ENCODE measurements around the gene SGSM1. TPM values are rescaled to one million over a fixed set of nuclear protein-coding genes. Genes with fewer than 3 reads are reported as not detected.
A peak's percentile ranks its signal among the peaks of the same experiment; 100 is the strongest.

SGSM1 gene
- total and polyA plus RNA-seq, 4 donors, result 0.57 to 4.5 (median 2.7) TPM

DNA sequence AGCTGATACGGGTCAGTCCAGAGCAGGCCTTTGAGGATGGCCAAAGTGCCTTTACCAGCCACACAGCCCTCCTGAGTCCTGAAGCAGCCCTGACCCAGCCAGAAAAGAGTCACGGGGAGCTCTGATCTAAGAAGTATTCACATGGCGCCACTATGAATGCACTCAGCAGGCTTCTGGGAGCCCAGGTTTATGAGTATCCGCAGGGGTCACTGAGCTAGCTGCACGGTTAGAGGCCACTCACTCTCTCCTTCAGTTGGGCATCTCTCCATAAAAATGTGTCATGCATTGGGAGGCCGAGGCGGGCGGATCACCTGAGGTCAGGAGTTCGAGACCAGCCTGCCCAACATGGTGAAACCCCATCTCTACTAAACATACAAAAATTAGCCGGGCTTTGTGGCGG is 156.8 kb downstream of the SGSM1 start:
- WGBS, 2 donors, result 91 to 92% methylated on average over 11 of the region's 11 CpGs
- Histone ChIP-seq H3K9me3 (ENCODE audit: control insufficient read depth in 4 of 4, insufficient read depth in 3 of 4, low read length in 3 of 4) (no peaks in the 10 kb centered on the region), H3K4me1 (ENCODE audit: control insufficient read depth in 5 of 5, insufficient read depth in 5 of 5, low read length in 5 of 5) (peaks cover 0 to 7% (median 0%) of the 10 kb centered on the region in 5 donors), H3K27me3 (ENCODE audit: control insufficient read depth in 3 of 3, insufficient read depth in 3 of 3, low read length in 2 of 3) (no peaks in the 10 kb centered on the region), H3K27ac (ENCODE audit: low read depth in 1 of 2, low read length in 1 of 2) (no peak overlapping the region), H3K36me3 (ENCODE audit: control insufficient read depth in 4 of 4, insufficient read depth in 4 of 4, low read length in 4 of 4) (no peaks in the 10 kb centered on the region), H3K9ac (ENCODE audit: insufficient read depth in 1 of 2, low read length in 2 of 2) (no peak overlapping the region), H3K4me3 (no peak overlapping the region)
- TF ChIP-seq, protein P1, sequence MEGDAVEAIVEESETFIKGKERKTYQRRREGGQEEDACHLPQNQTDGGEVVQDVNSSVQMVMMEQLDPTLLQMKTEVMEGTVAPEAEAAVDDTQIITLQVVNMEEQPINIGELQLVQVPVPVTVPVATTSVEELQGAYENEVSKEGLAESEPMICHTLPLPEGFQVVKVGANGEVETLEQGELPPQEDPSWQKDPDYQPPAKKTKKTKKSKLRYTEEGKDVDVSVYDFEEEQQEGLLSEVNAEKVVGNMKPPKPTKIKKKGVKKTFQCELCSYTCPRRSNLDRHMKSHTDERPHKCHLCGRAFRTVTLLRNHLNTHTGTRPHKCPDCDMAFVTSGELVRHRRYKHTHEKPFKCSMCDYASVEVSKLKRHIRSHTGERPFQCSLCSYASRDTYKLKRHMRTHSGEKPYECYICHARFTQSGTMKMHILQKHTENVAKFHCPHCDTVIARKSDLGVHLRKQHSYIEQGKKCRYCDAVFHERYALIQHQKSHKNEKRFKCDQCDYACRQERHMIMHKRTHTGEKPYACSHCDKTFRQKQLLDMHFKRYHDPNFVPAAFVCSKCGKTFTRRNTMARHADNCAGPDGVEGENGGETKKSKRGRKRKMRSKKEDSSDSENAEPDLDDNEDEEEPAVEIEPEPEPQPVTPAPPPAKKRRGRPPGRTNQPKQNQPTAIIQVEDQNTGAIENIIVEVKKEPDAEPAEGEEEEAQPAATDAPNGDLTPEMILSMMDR (IDR thresholded peaks at IDR 0.05; ENCODE audit: control extremely low read depth, extremely low read depth), result no peak
- DNase-seq, result no peak
- ATAC-seq (ENCODE audit: insufficient read depth, low FRiP score), result no peak

- no peaks in the 10 kb centered on the region for H3K27me3 ChIP-seq (ENCODE audit: control insufficient read depth in 3 of 3, insufficient read depth in 3 of 3, low read length in 2 of 3)
- H3K4me1 ChIP-seq (ENCODE audit: control insufficient read depth in 5 of 5, insufficient read depth in 5 of 5, low read length in 5 of 5), result peaks cover 0 to 7% (median 0%) of the 10 kb centered on the region in 5 donors
- H3K4me3 ChIP-seq, result no peak overlapping the region
- H3K9ac ChIP-seq (ENCODE audit: insufficient read depth in 1 of 2, low read length in 2 of 2), result no peak overlapping the region
- H3K9me3 ChIP-seq (ENCODE audit: control insufficient read depth in 4 of 4, insufficient read depth in 3 of 4, low read length in 3 of 4), result no peaks in the 10 kb centered on the region
- H3K36me3 ChIP-seq (ENCODE audit: control insufficient read depth in 4 of 4, insufficient read depth in 4 of 4, low read length in 4 of 4), result no peaks in the 10 kb centered on the region
- TF ChIP-seq, protein P1 (IDR thresholded peaks at IDR 0.05; ENCODE audit: control extremely low read depth, extremely low read depth), result no peak
- peak overlapping the region in 1 of 2 donors; percentile 30 for H3K27ac ChIP-seq (ENCODE audit: low read depth in 1 of 2, low read length in 1 of 2)
- ATAC-seq (ENCODE audit: insufficient read depth, low FRiP score) (no peak), DNase-seq (no peak)
- WGBS, 2 donors, result 89 to 93% methylated on average over 3 of the region's 3 CpGs
These were observed 158.4 kb downstream of the SGSM1 start for GRCh38 chr22:24964441-24964840.

DNA sequence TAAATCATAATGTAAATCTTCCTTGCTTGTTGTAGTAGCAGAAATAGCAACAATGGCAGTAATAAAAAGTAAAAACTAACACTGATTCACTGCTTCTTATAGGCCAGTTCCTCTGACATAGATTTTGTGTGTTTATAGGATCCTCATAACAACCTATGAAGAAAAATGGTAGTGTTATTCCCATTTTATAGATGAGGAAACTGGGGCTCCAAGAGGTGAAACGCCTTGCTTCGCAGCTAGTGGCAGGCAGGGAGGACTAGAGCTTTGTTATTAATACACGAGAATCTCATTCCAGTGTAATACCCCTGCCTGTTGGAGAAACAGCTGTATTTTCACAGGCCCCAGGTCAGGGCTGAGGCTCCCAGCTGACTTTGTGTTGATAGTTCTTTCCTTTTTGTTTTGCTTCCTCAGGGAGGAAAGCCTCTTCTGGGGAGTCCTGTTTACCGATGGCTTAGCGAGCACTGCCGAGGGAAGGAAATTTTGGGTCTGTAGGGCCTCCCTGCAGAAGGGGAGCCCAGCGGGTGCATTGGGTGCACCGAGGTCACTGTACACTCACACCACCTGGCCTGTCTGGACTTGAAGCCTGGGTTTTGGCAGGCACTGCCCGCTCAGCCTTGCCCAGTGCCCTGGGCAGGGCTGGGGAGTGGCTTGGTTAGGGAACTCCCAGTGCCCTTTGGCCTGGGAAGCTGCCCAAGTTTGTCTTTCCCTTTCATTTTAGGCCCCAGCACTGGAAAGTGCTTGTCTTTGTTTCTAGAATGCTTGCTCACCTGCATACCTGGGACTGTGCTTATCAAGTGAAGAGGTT is 160.0 kb downstream of the SGSM1 start:
- 50 to 76% methylated on average over 9 of the region's 9 CpGs for WGBS, 2 donors
- H3K36me3 ChIP-seq (ENCODE audit: control insufficient read depth in 4 of 4, insufficient read depth in 4 of 4, low read length in 4 of 4), result no peaks in the 10 kb centered on the region
- H3K27me3 ChIP-seq (ENCODE audit: control insufficient read depth in 3 of 3, insufficient read depth in 3 of 3, low read length in 2 of 3), result no peaks in the 10 kb centered on the region
- H3K4me3 ChIP-seq, result no peak overlapping the region
- peak overlapping the region in 1 of 2 donors; percentile 5 for H3K9ac ChIP-seq (ENCODE audit: insufficient read depth in 1 of 2, low read length in 2 of 2)
- DNase-seq, result no peak
- ATAC-seq (ENCODE audit: insufficient read depth, low FRiP score), result peak; percentile 78
- peaks cover 0 to 9% (median 0%) of the 10 kb centered on the region in 5 donors for H3K4me1 ChIP-seq (ENCODE audit: control insufficient read depth in 5 of 5, insufficient read depth in 5 of 5, low read length in 5 of 5)
- TF ChIP-seq, protein P1 (IDR thresholded peaks at IDR 0.05; ENCODE audit: control extremely low read depth, extremely low read depth), result no peak
- H3K27ac ChIP-seq (ENCODE audit: low read depth in 1 of 2, low read length in 1 of 2), result peak overlapping the region in 1 of 2 donors; percentile 77
- H3K9me3 ChIP-seq (ENCODE audit: control insufficient read depth in 4 of 4, insufficient read depth in 3 of 4, low read length in 3 of 4), result no peaks in the 10 kb centered on the region

Data from lung (tissue), 12 donors.